SW 1271 (cell line): Measurements from ENCODE around the gene SLC14A1.
A peak's percentile ranks its signal among the peaks of the same experiment; 100 is the strongest.

ENCODE experiments used
- DNase-seq, 2 experiments: peaks; one replicate each; lab custom pipeline; 2025; lab: John Stamatoyannopoulos, UW

Gene SLC14A1

GRCh38 chr18:45723567-45724355, at the start of gene SLC14A1:
Gene SLC14A1, plus strand, starts transcription at chr18:45724181. Its CDS starts 6,140 bp downstream, at chr18:45730321.
- DNase-seq = no peak

GRCh38 chr18:45677276-45677807, 46.6 kb upstream of the SLC14A1 start:
- DNase-seq = no peak

- no peak for DNase-seq
Observed at GRCh38 chr18:45678441-45678840, 45.5 kb upstream of the SLC14A1 start.

GRCh38 chr18:45678850-45679249, 45.1 kb upstream of the SLC14A1 start:
- no peak for DNase-seq

- DNase-seq = no peak
Observed at GRCh38 chr18:45680066-45680690, 43.8 kb upstream of the SLC14A1 start.

- DNase-seq = no peak
Observed at GRCh38 chr18:45682181-45682580, 41.8 kb upstream of the SLC14A1 start.

GRCh38 chr18:45684341-45685115, 39.5 kb upstream of the SLC14A1 start:
- DNase-seq = no peak

- DNase-seq = no peak
Observed at GRCh38 chr18:45686891-45687611, 36.9 kb upstream of the SLC14A1 start.

GRCh38 chr18:45687621-45688020, 36.4 kb upstream of the SLC14A1 start:
- DNase-seq = no peak

- DNase-seq = no peak
Observed at GRCh38 chr18:45688113-45688512, 35.9 kb upstream of the SLC14A1 start.

GRCh38 chr18:45688833-45689232, 35.1 kb upstream of the SLC14A1 start:
- DNase-seq = no peak

GRCh38 chr18:45689396-45689795, 34.6 kb upstream of the SLC14A1 start:
- no peak for DNase-seq

GRCh38 chr18:45690975-45691815, 32.8 kb upstream of the SLC14A1 start:
- peak in 1 of 2 experiments; percentile 29 for DNase-seq

- no peak for DNase-seq
Observed at GRCh38 chr18:45691816-45692179, 32.2 kb upstream of the SLC14A1 start.

- DNase-seq = no peak
Observed at GRCh38 chr18:45702708-45703265, 21.2 kb upstream of the SLC14A1 start.

- no peak for DNase-seq
Observed at GRCh38 chr18:45708831-45709230, 15.2 kb upstream of the SLC14A1 start.

GRCh38 chr18:45712061-45712460, 11.9 kb upstream of the SLC14A1 start:
- DNase-seq = no peak

- no peak for DNase-seq
Observed at GRCh38 chr18:45713239-45713638, 10.7 kb upstream of the SLC14A1 start.

- no peak for DNase-seq
Observed at GRCh38 chr18:45715212-45715780, 8.7 kb upstream of the SLC14A1 start.

- DNase-seq = no peak
Observed at GRCh38 chr18:45719106-45719505, 4.9 kb upstream of the SLC14A1 start.
